ENCODE measurements around the gene HTR3A.

GRCh38 chr11:113994077-113994954 is 19.4 kb downstream of the HTR3A start:
- TF ChIP-seq ZNF274 (IDR thresholded peaks at IDR 0.05; ENCODE audit: low read depth, low read length) (no peak), YY1 (IDR thresholded peaks at IDR 0.05; ENCODE audit: insufficient read depth, insufficient read length) (no peak)
